VCaP (cell line): ENCODE data around the gene MTCL1.
A peak's percentile ranks its signal among the peaks of the same experiment; 100 is the strongest.

ENCODE experiments used
- H3K27ac ChIP-seq: fragments of 450-650 bp; 2 replicates; pipeline ENCODE4 v1.5.1; 2017
- CTCF ChIP-seq: fragments of 450-650 bp; conservative IDR thresholded peaks from 2 replicates; pipeline ENCODE4 v1.5.1; 2017; ENCODE audit warnings: mild to moderate bottlenecking, moderate library complexity

The MTCL1 gene

GRCh38 chr18:8701546-8702118 lies 3.7 kb upstream of the MTCL1 start:
- H3K27ac ChIP-seq, result no peak overlapping the region
- TF ChIP-seq CTCF, result no peak

DNA sequence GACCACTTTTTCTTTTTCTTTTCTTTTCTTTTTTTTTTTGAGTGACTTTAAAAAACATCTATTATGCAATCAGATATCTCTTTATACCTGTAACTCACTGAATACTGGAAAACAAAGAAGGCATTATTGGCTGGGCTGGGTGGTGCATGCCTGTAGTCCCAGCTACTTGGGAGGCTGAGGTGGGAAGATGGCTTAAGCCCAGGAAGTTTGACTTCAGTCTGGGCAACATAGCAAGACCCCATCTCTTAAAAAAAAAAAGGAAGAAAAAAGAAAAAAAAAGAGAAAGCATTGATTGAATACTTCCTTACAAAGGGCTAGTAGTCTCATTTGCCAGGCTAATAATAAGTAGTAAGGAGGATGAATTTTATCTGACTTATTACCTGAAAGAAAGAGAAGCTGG lies 2.7 kb upstream of the MTCL1 start:
- TF ChIP-seq CTCF, result no peak
- peak overlapping the region; percentile 87; the same call in 1 of the 2 replicates for H3K27ac ChIP-seq

DNA sequence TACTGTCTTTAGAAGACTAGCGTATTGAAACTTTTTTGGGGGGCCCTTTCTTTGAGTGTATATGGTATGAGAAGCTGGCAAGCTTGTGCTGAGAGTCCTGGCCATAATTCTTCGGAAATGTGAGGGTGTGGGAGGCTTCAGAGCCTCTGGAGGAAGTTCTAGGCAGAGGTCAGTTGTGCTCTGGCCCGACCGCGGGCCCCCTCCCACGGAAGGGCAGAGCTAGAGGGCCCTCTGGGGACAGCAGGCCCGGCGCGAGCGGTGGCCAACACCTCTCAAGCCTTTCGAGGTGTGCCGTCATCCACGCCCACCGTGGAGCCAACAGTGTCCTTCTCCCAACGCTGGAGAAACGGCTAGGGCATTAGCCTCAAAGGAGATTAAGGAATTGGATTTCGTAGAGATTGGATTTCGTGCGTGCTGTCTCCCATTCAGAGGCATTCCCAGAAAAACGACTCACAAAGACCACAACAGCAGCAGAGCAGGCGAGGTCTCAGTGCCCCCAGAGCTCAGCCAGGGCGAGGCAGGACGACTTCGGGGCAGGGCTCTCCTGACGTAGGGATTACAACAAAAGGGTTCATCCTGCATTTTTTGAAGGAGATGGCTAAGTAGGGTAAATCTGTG lies 2.2 kb upstream of the MTCL1 start:
- H3K27ac ChIP-seq, result peak overlapping the region; percentile 87
- no peak for TF ChIP-seq CTCF

DNA sequence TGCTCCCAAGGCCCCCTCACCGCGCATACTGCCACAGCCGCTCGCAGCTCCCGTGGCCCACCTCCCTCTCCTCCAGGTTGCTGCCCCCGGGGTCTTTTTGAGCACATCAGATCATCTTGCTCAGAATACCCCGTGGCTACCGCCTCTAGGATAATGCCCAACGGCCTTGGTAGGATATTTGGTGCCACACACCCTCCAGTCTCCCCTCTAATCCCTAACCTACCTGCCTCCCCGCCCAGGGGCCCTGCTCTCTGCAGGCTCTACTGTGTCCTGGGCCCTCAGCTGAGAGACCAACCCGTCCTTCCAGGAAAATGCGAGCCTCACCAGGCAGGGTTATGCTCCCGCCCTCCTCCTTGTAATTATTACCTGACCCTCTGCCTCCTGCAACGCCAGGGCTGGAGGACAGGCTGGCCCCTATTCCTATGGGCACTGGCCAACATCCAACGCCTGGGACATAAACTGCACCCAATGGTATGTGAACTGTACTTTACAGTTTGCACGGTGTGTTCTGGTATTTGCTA lies 1.5 kb upstream of the MTCL1 start:
- TF ChIP-seq CTCF, result no peak
- peak overlapping the region; percentile 87 for H3K27ac ChIP-seq

DNA sequence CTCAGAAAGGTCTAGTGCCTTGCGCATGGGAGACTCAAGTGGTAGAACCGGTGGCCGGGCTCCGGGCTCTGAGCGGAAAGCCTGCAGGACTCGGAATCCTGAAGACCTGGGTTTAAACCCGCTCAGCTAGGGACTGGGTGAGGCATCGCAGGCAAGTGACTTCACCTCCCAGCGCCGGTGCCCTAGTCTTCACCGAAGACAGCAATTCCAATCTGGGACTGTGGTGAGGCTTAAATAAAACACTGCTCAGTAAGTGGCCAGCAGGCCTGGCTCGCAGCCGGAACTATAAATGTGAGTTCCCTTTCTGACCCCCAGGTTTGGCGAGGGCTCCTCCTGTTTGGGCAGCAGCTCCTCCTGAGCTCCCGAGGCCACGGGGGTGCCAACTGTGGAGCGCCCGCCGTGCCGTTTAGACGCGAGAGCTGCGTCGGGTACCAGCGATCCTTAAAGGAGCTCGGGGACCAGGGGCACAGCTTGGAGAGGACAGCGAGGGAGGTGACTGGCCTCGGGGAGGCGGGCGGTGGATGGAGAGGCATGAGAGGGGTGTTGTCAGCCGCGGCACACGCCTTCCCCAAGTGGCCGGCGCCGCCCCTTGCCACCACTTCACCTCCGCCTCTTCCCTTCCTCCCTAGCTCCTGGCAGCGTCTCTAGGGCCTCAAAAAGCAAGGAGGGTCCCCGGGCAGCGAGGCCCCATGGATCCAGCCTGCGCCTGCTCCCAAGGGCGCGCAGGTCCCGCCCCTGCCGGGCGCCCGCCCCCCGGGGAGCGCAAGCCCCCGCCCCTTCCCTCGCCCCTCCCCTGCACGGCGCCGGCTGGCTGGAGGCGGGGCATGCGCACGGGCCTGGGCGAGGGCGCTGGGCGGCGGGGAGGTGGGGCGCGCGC lies 757 bp upstream of the MTCL1 start:
- TF ChIP-seq CTCF, result no peak
- peak overlapping the region; percentile 87 for H3K27ac ChIP-seq

GRCh38 chr18:8705961-8706790 lies 820 bp downstream of the MTCL1 start:
- H3K27ac ChIP-seq, result peak overlapping the region; percentile 87

More at GRCh38 chr18:8705961-8706790, 820 bp downstream of the MTCL1 start:
- TF ChIP-seq CTCF, result no peak
